ENCODE results near the gene NUP37.
"Not testable (repeated sequence)": the region's sequence is repeated elsewhere in the genome, so short reads cannot be mapped to it uniquely, and the experiment has no call there.

The NUP37 gene

DNA sequence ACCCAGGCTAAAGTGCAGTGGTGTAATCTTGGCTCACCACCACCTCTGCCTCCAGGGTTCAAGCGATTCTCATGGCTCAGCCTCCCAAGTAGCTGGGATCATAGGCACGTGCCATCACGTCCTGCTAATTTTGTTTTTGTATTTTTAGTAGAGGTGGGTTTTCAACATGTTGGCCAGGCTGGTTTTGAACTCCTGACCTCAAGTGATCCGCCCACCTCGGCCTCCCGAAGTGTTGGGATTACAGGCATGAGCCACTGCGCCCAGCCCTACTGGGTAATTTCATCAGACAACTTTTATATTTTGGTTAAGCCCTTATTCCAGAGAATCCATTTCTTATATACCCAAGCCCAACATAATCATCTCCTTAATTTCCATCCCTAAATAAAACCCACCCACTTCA, 47.8 kb downstream of the NUP37 start:
- not testable (repeated sequence) for H3K9ac ChIP-seq (ENCODE audit: low read length); H3K9me3 ChIP-seq (ENCODE audit: control insufficient read depth, low read length); H3K4me3 ChIP-seq (ENCODE audit: low read length); H3K4me1 ChIP-seq (ENCODE audit: control insufficient read depth, insufficient read depth, low read length); H3K36me3 ChIP-seq (ENCODE audit: control insufficient read depth, insufficient read depth, low read length); H3K27me3 ChIP-seq (ENCODE audit: control insufficient read depth, insufficient read depth, low read length)

DNA sequence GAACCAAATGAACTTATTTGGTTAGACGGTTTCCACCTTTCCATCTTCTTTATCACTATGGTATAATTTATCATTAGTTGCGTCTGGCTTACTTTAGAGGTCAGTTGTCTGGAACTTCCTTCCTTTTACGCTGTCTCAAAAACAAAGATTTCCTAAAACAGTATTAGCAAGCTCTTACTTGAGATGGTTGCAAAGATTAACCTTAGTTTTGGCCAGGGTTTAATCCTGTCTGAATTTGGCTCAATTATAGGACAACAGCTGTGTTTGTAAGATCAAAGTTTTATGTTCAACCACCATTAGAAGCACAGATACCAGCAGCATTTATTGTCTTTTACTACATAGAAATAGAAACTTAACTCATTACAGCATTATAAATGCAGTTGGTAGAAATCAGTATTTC, 50.2 kb downstream of the NUP37 start:
- Histone ChIP-seq H3K9ac (ENCODE audit: low read length) (no peak overlapping the region), H3K4me3 (ENCODE audit: low read length) (no peak overlapping the region), H3K9me3 (ENCODE audit: control insufficient read depth, low read length) (no peaks in the 10 kb centered on the region), H3K36me3 (ENCODE audit: control insufficient read depth, insufficient read depth, low read length) (no peaks in the 10 kb centered on the region), H3K4me1 (ENCODE audit: control insufficient read depth, insufficient read depth, low read length) (no peaks in the 10 kb centered on the region), H3K27me3 (ENCODE audit: control insufficient read depth, insufficient read depth, low read length) (no peaks in the 10 kb centered on the region)

DNA sequence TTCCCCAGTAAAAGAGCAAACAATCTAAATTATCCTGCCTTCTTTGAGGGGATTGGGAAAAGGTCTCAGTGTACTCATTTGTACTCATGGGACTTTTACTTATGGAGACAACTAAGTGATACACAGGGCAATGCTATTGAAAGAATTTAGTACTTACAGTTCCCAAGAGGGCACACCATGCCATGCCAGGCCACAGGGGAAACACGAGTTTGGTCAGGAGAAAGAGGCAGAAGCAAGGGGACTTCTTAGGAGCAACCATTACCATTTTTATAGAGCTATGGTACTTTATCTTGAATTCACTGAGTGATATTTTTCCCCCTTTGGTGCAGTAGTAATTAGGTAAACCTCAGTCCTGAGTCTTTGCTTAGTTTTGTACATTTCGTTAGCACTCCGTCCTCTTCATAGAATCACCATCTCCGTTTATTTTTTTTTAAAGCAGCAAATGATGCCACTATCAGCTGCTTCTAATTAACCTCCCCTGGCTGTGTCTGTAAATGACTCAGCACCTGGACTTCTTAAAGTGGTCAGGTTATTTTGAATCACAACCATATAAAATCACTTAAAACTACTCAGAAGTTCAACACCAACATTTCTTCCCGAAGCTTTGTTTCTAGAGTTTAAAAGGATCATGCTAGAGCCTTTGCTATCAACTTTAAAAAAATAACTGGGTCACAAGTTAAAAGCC, 52.2 kb downstream of the NUP37 start:
- H3K9ac ChIP-seq (ENCODE audit: low read length): no peak overlapping the region
- no peak overlapping the region for H3K4me3 ChIP-seq (ENCODE audit: low read length)

DNA sequence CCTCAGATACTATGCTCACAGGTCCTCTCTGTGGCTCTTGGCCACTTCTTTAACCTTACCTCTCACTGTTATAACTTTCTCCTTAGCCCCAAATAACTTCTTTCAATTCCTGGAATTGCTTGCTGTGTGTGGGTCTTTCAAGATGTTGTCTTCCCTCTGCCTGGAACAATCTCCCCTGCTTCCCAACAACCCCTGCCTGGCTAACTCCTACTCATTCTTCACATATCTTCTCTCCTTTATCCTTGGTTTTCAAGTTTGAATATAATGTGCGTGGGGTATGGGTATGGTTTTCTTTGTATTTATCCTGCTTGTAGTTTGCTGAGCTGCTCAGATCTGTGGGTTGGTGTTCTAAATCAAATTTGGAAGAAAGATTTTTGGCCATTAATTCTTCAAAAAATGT, 55.4 kb downstream of the NUP37 start:
- no peaks in the 10 kb centered on the region for H3K4me1 ChIP-seq (ENCODE audit: control insufficient read depth, insufficient read depth, low read length)
- H3K4me3 ChIP-seq (ENCODE audit: low read length): no peak overlapping the region
- H3K36me3 ChIP-seq (ENCODE audit: control insufficient read depth, insufficient read depth, low read length): no peaks in the 10 kb centered on the region
- H3K27me3 ChIP-seq (ENCODE audit: control insufficient read depth, insufficient read depth, low read length): no peaks in the 10 kb centered on the region
- no peak overlapping the region for H3K9ac ChIP-seq (ENCODE audit: low read length)
- no peaks in the 10 kb centered on the region for H3K9me3 ChIP-seq (ENCODE audit: control insufficient read depth, low read length)

More for the DNA sequence above, 52.2 kb downstream of the NUP37 start:
- Histone ChIP-seq H3K27me3 (ENCODE audit: control insufficient read depth, insufficient read depth, low read length) (no peaks in the 10 kb centered on the region), H3K36me3 (ENCODE audit: control insufficient read depth, insufficient read depth, low read length) (no peaks in the 10 kb centered on the region), H3K9me3 (ENCODE audit: control insufficient read depth, low read length) (no peaks in the 10 kb centered on the region), H3K4me1 (ENCODE audit: control insufficient read depth, insufficient read depth, low read length) (no peaks in the 10 kb centered on the region)

DNA sequence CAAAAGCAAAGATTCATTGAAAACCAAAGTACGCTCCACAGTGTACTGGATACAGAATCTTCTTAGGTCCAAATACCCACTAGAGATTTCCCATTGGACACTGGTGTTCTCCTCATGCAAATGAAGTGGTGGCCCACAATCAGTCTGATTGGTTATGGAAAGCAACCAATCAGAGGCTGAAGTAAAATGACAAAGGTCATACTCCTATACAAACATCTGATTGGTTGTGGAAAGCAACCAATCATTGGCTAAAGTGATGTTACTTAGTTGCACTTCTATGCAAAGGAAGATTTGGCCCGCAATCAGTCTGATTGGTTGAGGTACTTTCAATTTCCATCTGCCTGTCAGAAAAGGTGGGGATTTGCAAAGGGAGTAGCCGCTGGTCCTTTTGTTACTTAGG, 56.8 kb downstream of the NUP37 start:
- Histone ChIP-seq H3K9me3 (ENCODE audit: control insufficient read depth, low read length) (no peaks in the 10 kb centered on the region), H3K36me3 (ENCODE audit: control insufficient read depth, insufficient read depth, low read length) (no peaks in the 10 kb centered on the region), H3K4me3 (ENCODE audit: low read length) (no peak overlapping the region), H3K27me3 (ENCODE audit: control insufficient read depth, insufficient read depth, low read length) (no peaks in the 10 kb centered on the region), H3K4me1 (ENCODE audit: control insufficient read depth, insufficient read depth, low read length) (no peaks in the 10 kb centered on the region), H3K9ac (ENCODE audit: low read length) (no peak overlapping the region)

DNA sequence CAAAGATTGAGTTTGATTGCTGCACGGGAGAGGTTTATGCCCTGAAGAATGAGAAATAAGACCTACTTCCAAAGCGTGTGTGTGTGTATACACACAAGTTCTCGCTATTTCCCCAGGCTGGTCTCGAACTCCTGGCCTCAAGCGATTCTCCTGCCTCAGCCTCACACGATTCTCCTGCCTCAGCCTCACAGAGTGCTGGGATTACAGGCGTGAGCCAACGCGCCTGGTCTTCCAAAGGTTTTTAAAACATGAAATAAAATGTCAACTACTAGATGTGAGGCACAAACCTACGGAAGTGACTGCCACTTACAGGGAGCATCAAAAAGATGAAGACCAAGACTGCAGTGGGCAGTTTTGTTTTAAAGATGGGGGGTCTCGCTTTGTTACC, 57.5 kb downstream of the NUP37 start:
- Histone ChIP-seq H3K27me3 (ENCODE audit: control insufficient read depth, insufficient read depth, low read length) (no peaks in the 10 kb centered on the region), H3K9me3 (ENCODE audit: control insufficient read depth, low read length) (no peaks in the 10 kb centered on the region), H3K4me3 (ENCODE audit: low read length) (no peak overlapping the region), H3K9ac (ENCODE audit: low read length) (no peak overlapping the region), H3K36me3 (ENCODE audit: control insufficient read depth, insufficient read depth, low read length) (no peaks in the 10 kb centered on the region), H3K4me1 (ENCODE audit: control insufficient read depth, insufficient read depth, low read length) (no peaks in the 10 kb centered on the region)

DNA sequence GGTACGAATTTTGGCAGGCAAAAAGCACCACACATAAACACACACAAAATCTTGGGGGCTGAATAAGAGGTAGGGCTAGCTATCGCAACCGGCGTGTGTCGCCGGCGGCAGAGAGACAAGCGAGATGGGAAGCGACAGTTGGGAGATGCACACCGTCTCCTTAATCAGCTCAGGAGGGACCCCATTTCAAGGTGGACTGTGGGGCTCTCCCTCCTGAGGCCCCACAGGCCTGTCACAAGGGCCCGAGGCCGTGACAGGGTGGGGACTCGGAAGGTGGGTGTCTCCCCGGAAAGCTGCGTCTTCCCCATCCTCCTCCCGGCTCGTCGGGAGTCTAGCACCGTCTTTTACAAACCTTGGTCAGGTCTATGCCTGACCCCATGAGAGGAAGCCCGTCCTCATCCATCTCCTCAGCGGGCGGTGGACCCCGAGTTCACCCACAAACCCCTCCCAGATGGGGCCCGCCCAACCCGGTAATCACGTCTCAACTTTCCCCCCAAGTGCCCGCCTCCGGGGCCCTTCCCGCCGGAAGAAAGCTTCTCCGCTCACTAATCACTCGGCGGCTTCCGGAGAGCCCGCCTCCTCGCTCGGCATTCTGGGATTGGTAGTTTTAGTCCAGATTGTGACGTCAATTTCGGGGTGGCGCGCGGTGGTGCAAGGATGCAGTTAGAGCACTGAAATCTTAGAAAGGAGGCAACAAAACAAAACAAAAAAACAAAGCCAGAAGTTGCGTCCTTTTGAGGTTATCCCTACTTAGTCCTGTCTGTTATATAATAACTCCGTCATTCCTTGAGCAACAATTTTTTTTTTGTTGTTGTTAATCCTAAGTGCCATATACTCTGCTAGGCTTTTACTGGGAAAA, 58.1 kb downstream of the NUP37 start, which contains the start of gene WASHC3:
TSS of gene WASHC3 (minus strand) at position 432 of the 859 bp plus-strand sequence. CDS start at position 403, 29 bp downstream.
- H3K36me3 ChIP-seq (ENCODE audit: control insufficient read depth, insufficient read depth, low read length): no peaks in the 10 kb centered on the region
- peak within 1 kb of the TSS; percentile 95 for H3K9ac ChIP-seq (ENCODE audit: low read length)
- H3K4me1 ChIP-seq (ENCODE audit: control insufficient read depth, insufficient read depth, low read length): no peaks in the 10 kb centered on the region
- H3K27me3 ChIP-seq (ENCODE audit: control insufficient read depth, insufficient read depth, low read length): no peaks in the 10 kb centered on the region
- no peaks in the 10 kb centered on the region for H3K9me3 ChIP-seq (ENCODE audit: control insufficient read depth, low read length)
- H3K4me3 ChIP-seq (ENCODE audit: low read length): peak within 1 kb of the TSS; percentile 91

DNA sequence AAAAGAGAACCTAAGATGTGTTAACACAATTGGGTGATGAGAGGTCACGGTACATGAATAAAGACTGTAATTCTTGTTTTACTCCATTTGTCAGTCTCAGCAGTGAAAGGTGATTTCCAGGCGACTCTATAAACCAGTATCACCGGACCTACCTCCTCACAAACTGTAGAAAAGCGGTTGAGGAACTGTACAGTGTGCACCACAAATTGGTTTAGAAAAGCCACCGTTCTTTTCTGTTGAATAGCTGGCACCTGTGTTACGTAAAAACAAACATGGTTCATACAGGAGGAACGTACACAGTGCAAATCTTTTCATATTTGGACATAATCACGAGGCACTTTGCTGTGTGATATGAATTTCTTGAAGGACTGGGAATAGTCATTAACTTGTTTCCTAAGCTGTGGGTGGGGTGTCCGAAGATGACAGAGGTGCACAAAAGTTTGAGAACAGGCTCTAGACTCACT, 58.8 kb downstream of the NUP37 start:
- Histone ChIP-seq H3K36me3 (ENCODE audit: control insufficient read depth, insufficient read depth, low read length) (no peaks in the 10 kb centered on the region), H3K4me1 (ENCODE audit: control insufficient read depth, insufficient read depth, low read length) (no peaks in the 10 kb centered on the region), H3K4me3 (ENCODE audit: low read length) (peak overlapping the region; percentile 91), H3K9ac (ENCODE audit: low read length) (peak overlapping the region; percentile 95), H3K9me3 (ENCODE audit: control insufficient read depth, low read length) (no peaks in the 10 kb centered on the region), H3K27me3 (ENCODE audit: control insufficient read depth, insufficient read depth, low read length) (no peaks in the 10 kb centered on the region)

DNA sequence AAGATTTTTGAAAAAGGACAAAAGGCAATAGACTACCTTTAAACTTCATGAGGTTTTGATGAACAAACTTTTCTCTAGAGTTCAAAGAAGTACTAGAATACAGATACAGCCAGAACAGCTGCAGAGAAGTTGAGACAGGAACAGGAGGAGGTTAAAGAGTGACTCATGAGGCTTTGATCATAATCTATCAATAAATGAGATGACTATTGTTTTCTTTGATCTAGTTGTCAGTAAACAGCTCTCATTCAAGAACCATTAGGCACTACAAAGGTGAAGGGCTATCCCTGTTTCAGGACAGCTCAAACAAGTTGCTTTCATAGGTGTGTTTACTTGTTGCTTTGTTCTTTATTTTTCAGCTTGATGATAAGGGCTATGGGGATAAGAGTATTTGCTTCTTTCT, 60.6 kb downstream of the NUP37 start:
- Histone ChIP-seq H3K9ac (ENCODE audit: low read length) (no peak overlapping the region), H3K4me3 (ENCODE audit: low read length) (no peak overlapping the region), H3K36me3 (ENCODE audit: control insufficient read depth, insufficient read depth, low read length) (no peaks in the 10 kb centered on the region), H3K9me3 (ENCODE audit: control insufficient read depth, low read length) (no peaks in the 10 kb centered on the region), H3K27me3 (ENCODE audit: control insufficient read depth, insufficient read depth, low read length) (no peaks in the 10 kb centered on the region), H3K4me1 (ENCODE audit: control insufficient read depth, insufficient read depth, low read length) (no peaks in the 10 kb centered on the region)

DNA sequence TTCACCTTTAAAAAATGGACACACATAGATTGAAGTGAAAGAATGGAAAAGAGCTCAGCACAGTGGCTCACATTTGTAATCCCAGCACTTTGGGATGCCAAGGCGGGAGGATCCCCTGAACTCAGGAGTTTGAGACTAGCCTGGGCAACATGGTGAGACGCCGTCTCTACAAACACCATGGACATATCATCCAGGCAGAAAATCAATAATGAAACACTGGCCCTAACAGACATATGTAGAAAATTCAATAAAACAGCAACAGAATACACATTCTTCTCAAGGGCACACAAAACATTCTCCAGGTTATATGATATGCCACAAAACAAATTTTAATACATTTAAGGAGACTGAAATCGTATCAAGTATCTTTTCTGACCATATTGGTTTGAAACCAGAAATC, 65.6 kb downstream of the NUP37 start:
- no peaks in the 10 kb centered on the region for H3K27me3 ChIP-seq (ENCODE audit: control insufficient read depth, insufficient read depth, low read length)
- no peaks in the 10 kb centered on the region for H3K9me3 ChIP-seq (ENCODE audit: control insufficient read depth, low read length)
- H3K4me3 ChIP-seq (ENCODE audit: low read length): no peak overlapping the region
- no peaks in the 10 kb centered on the region for H3K4me1 ChIP-seq (ENCODE audit: control insufficient read depth, insufficient read depth, low read length)
- H3K9ac ChIP-seq (ENCODE audit: low read length): no peak overlapping the region
- no peaks in the 10 kb centered on the region for H3K36me3 ChIP-seq (ENCODE audit: control insufficient read depth, insufficient read depth, low read length)

DNA sequence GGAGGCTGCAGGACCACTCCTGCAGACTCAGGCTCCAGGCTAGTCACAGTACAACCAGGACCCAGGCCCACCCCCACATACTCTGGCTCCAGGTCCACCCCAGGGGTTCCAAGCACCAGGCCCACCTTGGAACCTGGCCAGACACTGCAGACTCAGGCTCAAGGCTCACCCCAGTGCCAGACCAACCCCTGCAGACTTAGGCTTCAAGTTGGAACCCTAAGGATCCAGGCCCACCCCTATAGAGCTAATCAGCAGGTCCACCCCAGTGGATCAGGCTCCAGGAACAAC, 66.9 kb downstream of the NUP37 start:
- no peaks in the 10 kb centered on the region for H3K9me3 ChIP-seq (ENCODE audit: control insufficient read depth, low read length)
- H3K4me1 ChIP-seq (ENCODE audit: control insufficient read depth, insufficient read depth, low read length): no peaks in the 10 kb centered on the region
- H3K4me3 ChIP-seq (ENCODE audit: low read length): no peak overlapping the region
- no peak overlapping the region for H3K9ac ChIP-seq (ENCODE audit: low read length)
- no peaks in the 10 kb centered on the region for H3K27me3 ChIP-seq (ENCODE audit: control insufficient read depth, insufficient read depth, low read length)
- no peaks in the 10 kb centered on the region for H3K36me3 ChIP-seq (ENCODE audit: control insufficient read depth, insufficient read depth, low read length)

DNA sequence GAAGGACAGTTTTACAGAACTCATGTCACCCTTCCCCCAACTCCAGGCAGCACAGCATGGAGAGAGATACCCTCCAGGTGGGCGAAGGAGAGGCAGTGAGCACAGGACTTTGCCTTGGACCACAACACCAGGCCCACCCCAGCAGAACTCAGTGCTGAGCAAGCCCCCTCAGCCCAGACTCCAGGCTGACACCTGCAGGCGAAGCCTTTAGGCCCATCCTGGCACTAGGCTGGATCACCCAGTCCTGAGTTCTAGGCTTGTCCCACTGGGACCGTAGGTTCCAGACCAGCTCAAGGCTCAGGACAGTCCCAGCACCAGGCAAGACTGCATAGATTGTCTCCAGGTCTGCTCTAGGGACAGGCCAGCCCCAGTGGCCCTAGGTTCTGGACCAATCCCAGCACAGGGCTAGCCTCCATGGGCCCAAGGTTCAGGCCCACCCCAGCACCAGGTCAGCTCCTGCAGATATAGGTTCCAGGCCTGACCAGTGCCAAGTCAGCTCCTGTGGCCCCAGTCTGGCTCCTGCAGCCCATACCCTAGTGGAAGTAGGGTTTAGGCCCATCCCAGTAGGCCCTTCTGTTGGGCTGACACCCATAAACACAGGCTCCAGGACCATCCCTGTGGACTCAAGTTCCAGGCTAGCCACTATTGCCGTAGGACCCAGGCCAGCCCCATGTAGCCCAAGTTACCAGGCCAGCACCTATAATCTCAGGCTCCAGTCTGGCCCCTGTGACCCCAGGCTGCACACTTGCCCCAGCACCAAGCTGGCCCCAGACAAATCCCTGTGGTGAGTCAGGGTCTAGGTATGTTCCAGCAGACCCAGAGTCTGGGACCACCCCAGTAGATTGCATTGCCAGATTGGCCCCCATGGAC, 67.5 kb downstream of the NUP37 start:
- H3K27me3 ChIP-seq (ENCODE audit: control insufficient read depth, insufficient read depth, low read length): no peaks in the 10 kb centered on the region

More for the DNA sequence above, 67.5 kb downstream of the NUP37 start:
- no peaks in the 10 kb centered on the region for H3K4me1 ChIP-seq (ENCODE audit: control insufficient read depth, insufficient read depth, low read length)
- no peaks in the 10 kb centered on the region for H3K36me3 ChIP-seq (ENCODE audit: control insufficient read depth, insufficient read depth, low read length)
- no peak overlapping the region for H3K4me3 ChIP-seq (ENCODE audit: low read length)
- H3K9me3 ChIP-seq (ENCODE audit: control insufficient read depth, low read length): no peaks in the 10 kb centered on the region
- no peak overlapping the region for H3K9ac ChIP-seq (ENCODE audit: low read length)
